DND-41 (cell line): ENCODE measurements around the gene NR2C1.

Source experiments
- ATAC-seq: fragments of 200-7000 bp; cut with Tn5 transposase; 3 replicates; pipeline ENCODE4 v1.9.1; 2021; ENCODE audit warnings: low read depth; ENCODE audit not compliant: insufficient read depth
- DNase-seq: peaks from one replicate; pipeline ENCODE4 v3.0.0-alpha.2; 2020
- H2AFZ ChIP-seq: 2 replicates; pipeline ENCODE4 v1.6.0; 2012; ENCODE audit warnings: low read depth, low read length
- H3K27ac ChIP-seq: 2 replicates; pipeline ENCODE4 v1.5.1; 2012; ENCODE audit warnings: low read length, inconsistent platforms
- H3K27me3 ChIP-seq: fragments of 200-600 bp; sonication (generic); 2 replicates; pipeline ENCODE4 v1.6.0; 2012; ENCODE audit warnings: low read length, mild to moderate bottlenecking, inconsistent platforms; ENCODE audit not compliant: insufficient read depth, poor library complexity
- H3K36me3 ChIP-seq: 2 replicates; pipeline ENCODE4 v1.5.1; 2012; ENCODE audit warnings: low read length, inconsistent platforms; ENCODE audit not compliant: insufficient read depth
- H3K4me1 ChIP-seq: 2 replicates; pipeline ENCODE4 v1.5.1; 2012; ENCODE audit warnings: mild to moderate bottlenecking, low read length; ENCODE audit not compliant: insufficient read depth
- H3K4me2 ChIP-seq: 2 replicates; pipeline ENCODE4 v1.6.0; 2012; ENCODE audit warnings: mild to moderate bottlenecking, moderate library complexity, low read length, inconsistent platforms; ENCODE audit not compliant: insufficient read depth
- H3K4me3 ChIP-seq, 2 experiments: fragments of 200-600 bp in 1 of 2; shearing (Covaris generic) in 1 of 2; 2 replicates each; pipeline ENCODE4 v1.5.1; 2012 to 2016; ENCODE audit warnings: inconsistent platforms in 2 of 2, low read length in 2 of 2, mild to moderate bottlenecking in 2 of 2, low read depth in 1 of 2, moderate library complexity in 1 of 2
- H3K79me2 ChIP-seq: 2 replicates; pipeline ENCODE4 v1.6.0; 2012; ENCODE audit warnings: low read length, inconsistent platforms; ENCODE audit not compliant: insufficient read depth
- H3K9ac ChIP-seq: 2 replicates; pipeline ENCODE4 v1.6.0; 2012; ENCODE audit warnings: low read depth, mild to moderate bottlenecking, inconsistent platforms, low read length, moderate library complexity
- H3K9me3 ChIP-seq: 2 replicates; pipeline ENCODE4 v1.5.1; 2012; ENCODE audit warnings: low read length, moderate library complexity, mild to moderate bottlenecking, inconsistent platforms; ENCODE audit not compliant: insufficient read depth, severe bottlenecking
- H4K20me1 ChIP-seq: 2 replicates; pipeline ENCODE4 v1.6.0; 2012; ENCODE audit warnings: low read length; ENCODE audit not compliant: insufficient read depth
- CTCF ChIP-seq: IDR thresholded peaks from 2 replicates; pipeline ENCODE4 v1.5.1; 2012; ENCODE audit warnings: borderline replicate concordance, low read length, moderate library complexity, mild to moderate bottlenecking; ENCODE audit not compliant: poor library complexity, severe bottlenecking; ENCODE audit errors: extremely low read depth
- EZH2 ChIP-seq: IDR thresholded peaks from 3 replicates; pipeline ENCODE4 v1.6.1; 2012; ENCODE audit warnings: borderline replicate concordance, low read depth, mild to moderate bottlenecking, moderate library complexity, low read length, inconsistent platforms; ENCODE audit not compliant: severe bottlenecking

NR2C1 gene

GRCh38 chr12:95014554-95014953, 58.9 kb downstream of the NR2C1 start:
- Histone ChIP-seq H3K36me3 (no peaks in the 10 kb centered on the region; the same call in 1 of the 2 replicates), H3K9ac (no peak overlapping the region), H4K20me1 (no peaks in the 10 kb centered on the region), H3K79me2 (no peaks in the 10 kb centered on the region), H3K4me1 (no peaks in the 10 kb centered on the region), H3K27me3 (no peaks in the 10 kb centered on the region), H3K9me3 (no peaks in the 10 kb centered on the region), H3K4me2 (no peak overlapping the region), H3K4me3 (no peak overlapping the region), H3K27ac (no peak overlapping the region), H2AFZ (no peak overlapping the region)
- no peak for ATAC-seq
- no peak for TF ChIP-seq CTCF
- TF ChIP-seq EZH2 = no peak
- DNase-seq = no peak

- no peak overlapping the region for H3K4me2 ChIP-seq
- no peak for TF ChIP-seq CTCF
- TF ChIP-seq EZH2 = no peak
- peaks cover 30% of the 10 kb centered on the region for H3K4me1 ChIP-seq
- H3K27ac ChIP-seq = no peak overlapping the region
- peaks cover 1% of the 10 kb centered on the region; the same call in 1 of the 2 replicates for H3K36me3 ChIP-seq
- peaks cover 14% of the 10 kb centered on the region for H3K9me3 ChIP-seq
- H4K20me1 ChIP-seq = no peaks in the 10 kb centered on the region
- no peak for DNase-seq
- H3K9ac ChIP-seq = no peak overlapping the region
- no peak for ATAC-seq
- peaks cover 23% of the 10 kb centered on the region for H3K79me2 ChIP-seq
- no peak overlapping the region for H3K4me3 ChIP-seq
- H3K27me3 ChIP-seq = no peaks in the 10 kb centered on the region
- H2AFZ ChIP-seq = no peak overlapping the region
These were observed 67.2 kb downstream of the NR2C1 start for GRCh38 chr12:95006206-95006605.

- no peak overlapping the region for H3K4me3 ChIP-seq
- DNase-seq = no peak
- H3K4me1 ChIP-seq = peaks cover 46% of the 10 kb centered on the region
- peaks cover 14% of the 10 kb centered on the region for H3K9me3 ChIP-seq
- ATAC-seq = no peak
- no peak overlapping the region for H3K9ac ChIP-seq
- no peak for TF ChIP-seq CTCF
- TF ChIP-seq EZH2 = no peak
- peak overlapping the region; percentile 90; the same call in 1 of the 2 replicates for H2AFZ ChIP-seq
- no peaks in the 10 kb centered on the region for H4K20me1 ChIP-seq
- H3K27me3 ChIP-seq = no peaks in the 10 kb centered on the region
- peak overlapping the region; percentile 91 for H3K4me2 ChIP-seq
- H3K27ac ChIP-seq = no peak overlapping the region
- H3K36me3 ChIP-seq = peaks cover 13% of the 10 kb centered on the region; the same call in 1 of the 2 replicates
- peaks cover 39% of the 10 kb centered on the region for H3K79me2 ChIP-seq
These were observed 68.8 kb downstream of the NR2C1 start for GRCh38 chr12:95004610-95005009.

- peak overlapping the region; percentile 90 for H2AFZ ChIP-seq
- TF ChIP-seq EZH2 (no peak), CTCF (no peak)
- DNase-seq (no peak), ATAC-seq (peak; percentile 5; the same call in 1 of the 3 replicates)
- peaks cover 47% of the 10 kb centered on the region for H3K4me1 ChIP-seq
- peak overlapping the region; percentile 73 for H3K9ac ChIP-seq
- no peaks in the 10 kb centered on the region for H4K20me1 ChIP-seq
- peaks cover 44% of the 10 kb centered on the region for H3K79me2 ChIP-seq
- H3K4me2 ChIP-seq = peak overlapping the region; percentile 91
- peaks cover 14% of the 10 kb centered on the region for H3K9me3 ChIP-seq
- H3K4me3 ChIP-seq = peak overlapping the region; percentile 12 to 73; a peak in 3 of 4 replicates
- no peaks in the 10 kb centered on the region for H3K27me3 ChIP-seq
- peaks cover 13% of the 10 kb centered on the region; the same call in 1 of the 2 replicates for H3K36me3 ChIP-seq
- H3K27ac ChIP-seq = peak overlapping the region; percentile 71
These were observed 69.5 kb downstream of the NR2C1 start for GRCh38 chr12:95003921-95004272.
